ENCODE results near the gene MAST2. TPM values are rescaled to one million over a fixed set of nuclear protein-coding genes. Genes with fewer than 3 reads are reported as not detected.
"Not testable (repeated sequence)": the region's sequence is repeated elsewhere in the genome, so short reads cannot be mapped to it uniquely, and the experiment has no call there.

Gene MAST2
- total and polyA plus RNA-seq, 2 of the 13 experiments (the other 11 are each of a cell fraction or from before 2014, with no cell fraction given) = 15.3 to 23.0 TPM

DNA sequence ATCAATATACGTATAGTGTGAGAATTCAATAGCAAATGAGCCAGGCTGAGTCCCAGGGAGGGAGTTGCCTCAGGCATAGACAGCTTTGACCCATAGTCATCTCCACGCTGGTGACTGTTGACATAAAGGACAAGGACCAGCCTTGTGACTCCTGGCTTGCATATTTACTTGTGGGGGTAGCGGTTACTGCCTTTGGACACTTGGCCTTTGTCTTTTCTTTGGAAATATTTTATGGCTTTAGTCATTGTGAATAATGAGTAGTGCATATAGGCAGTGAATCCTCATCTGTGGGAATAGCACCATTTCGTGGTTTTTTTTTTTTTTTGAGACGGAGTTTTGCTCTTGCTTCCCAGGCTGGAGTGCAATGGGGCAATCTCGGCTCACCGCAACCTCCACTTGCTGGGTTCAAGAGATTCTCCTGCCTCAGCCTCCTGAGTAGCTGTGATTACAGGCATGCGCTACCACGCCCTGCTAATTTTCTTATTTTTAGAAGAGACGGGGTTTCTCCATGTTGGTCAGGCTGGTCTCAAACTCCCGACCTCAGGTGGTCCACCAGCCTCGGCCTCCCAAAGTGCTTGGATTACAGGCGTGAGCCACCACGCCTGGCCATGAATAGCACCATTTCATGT lies 68.9 kb downstream of the MAST2 start (continued):
- TF ChIP-seq ZNF44 (CRISPR knock-in tag; IDR thresholded peaks at IDR 0.05) (peak; percentile 99), KMT2A (CRISPR knock-in tag; IDR thresholded peaks at IDR 0.05) (peak; percentile 75; the same call in 1 of the 2 replicates), ZNF761 (CRISPR knock-in tag; conservative IDR thresholded peaks at IDR 0.05) (peak; percentile 64; the same call in 1 of the 2 replicates), LCORL (CRISPR knock-in tag; IDR thresholded peaks at IDR 0.05) (peak; percentile 63; the same call in 1 of the 2 replicates), NAIF1 (CRISPR knock-in tag; IDR thresholded peaks at IDR 0.05; ENCODE audit: borderline replicate concordance) (peak; percentile 45; the same call in 1 of the 2 replicates), MAX (IDR thresholded peaks at IDR 0.05) (peak; percentile 84), SIX4 (CRISPR knock-in tag; IDR thresholded peaks at IDR 0.05) (0 out of 2 replicates have a peak, but pooled peaks have one; percentile 40), NCOR1 (IDR thresholded peaks at IDR 0.05; ENCODE audit: borderline replicate concordance, low read length) (peak; percentile 67; the same call in 1 of the 2 replicates), RCOR2 (CRISPR knock-in tag; IDR thresholded peaks at IDR 0.05) (peak; percentile 62; the same call in 1 of the 2 replicates), ZNF431 (CRISPR knock-in tag; IDR thresholded peaks at IDR 0.05; ENCODE audit: borderline replicate concordance, low read depth) (peak; percentile 79; the same call in 1 of the 2 replicates), GFI1 (CRISPR knock-in tag; IDR thresholded peaks at IDR 0.05; ENCODE audit: borderline replicate concordance) (peak; percentile 97)
- TF ChIP-seq, protein P1, sequence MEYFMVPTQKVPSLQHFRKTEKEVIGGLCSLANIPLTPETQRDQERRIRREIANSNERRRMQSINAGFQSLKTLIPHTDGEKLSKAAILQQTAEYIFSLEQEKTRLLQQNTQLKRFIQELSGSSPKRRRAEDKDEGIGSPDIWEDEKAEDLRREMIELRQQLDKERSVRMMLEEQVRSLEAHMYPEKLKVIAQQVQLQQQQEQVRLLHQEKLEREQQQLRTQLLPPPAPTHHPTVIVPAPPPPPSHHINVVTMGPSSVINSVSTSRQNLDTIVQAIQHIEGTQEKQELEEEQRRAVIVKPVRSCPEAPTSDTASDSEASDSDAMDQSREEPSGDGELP (IDR thresholded peaks at IDR 0.05; ENCODE audit: borderline replicate concordance, low read depth) = peak; percentile 46; the same call in 1 of the 2 replicates
- TF ChIP-seq, protein P2, sequence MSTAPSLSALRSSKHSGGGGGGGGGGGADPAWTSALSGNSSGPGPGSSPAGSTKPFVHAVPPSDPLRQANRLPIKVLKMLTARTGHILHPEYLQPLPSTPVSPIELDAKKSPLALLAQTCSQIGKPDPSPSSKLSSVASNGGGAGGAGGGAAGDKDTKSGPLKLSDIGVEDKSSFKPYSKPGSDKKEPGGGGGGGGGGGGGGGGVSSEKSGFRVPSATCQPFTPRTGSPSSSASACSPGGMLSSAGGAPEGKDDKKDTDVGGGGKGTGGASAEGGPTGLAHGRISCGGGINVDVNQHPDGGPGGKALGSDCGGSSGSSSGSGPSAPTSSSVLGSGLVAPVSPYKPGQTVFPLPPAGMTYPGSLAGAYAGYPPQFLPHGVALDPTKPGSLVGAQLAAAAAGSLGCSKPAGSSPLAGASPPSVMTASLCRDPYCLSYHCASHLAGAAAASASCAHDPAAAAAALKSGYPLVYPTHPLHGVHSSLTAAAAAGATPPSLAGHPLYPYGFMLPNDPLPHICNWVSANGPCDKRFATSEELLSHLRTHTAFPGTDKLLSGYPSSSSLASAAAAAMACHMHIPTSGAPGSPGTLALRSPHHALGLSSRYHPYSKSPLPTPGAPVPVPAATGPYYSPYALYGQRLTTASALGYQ (CRISPR knock-in tag; IDR thresholded peaks at IDR 0.05) = peak; percentile 69
- TF ChIP-seq, protein P3, sequence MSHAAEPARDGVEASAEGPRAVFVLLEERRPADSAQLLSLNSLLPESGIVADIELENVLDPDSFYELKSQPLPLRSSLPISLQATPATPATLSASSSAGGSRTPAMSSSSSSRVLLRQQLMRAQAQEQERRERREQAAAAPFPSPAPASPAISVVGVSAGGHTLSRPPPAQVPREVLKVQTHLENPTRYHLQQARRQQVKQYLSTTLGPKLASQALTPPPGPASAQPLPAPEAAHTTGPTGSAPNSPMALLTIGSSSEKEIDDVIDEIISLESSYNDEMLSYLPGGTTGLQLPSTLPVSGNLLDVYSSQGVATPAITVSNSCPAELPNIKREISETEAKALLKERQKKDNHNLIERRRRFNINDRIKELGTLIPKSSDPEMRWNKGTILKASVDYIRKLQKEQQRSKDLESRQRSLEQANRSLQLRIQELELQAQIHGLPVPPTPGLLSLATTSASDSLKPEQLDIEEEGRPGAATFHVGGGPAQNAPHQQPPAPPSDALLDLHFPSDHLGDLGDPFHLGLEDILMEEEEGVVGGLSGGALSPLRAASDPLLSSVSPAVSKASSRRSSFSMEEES (CRISPR knock-in tag; IDR thresholded peaks at IDR 0.05) = peak; percentile 100
- TF ChIP-seq, protein P4, sequence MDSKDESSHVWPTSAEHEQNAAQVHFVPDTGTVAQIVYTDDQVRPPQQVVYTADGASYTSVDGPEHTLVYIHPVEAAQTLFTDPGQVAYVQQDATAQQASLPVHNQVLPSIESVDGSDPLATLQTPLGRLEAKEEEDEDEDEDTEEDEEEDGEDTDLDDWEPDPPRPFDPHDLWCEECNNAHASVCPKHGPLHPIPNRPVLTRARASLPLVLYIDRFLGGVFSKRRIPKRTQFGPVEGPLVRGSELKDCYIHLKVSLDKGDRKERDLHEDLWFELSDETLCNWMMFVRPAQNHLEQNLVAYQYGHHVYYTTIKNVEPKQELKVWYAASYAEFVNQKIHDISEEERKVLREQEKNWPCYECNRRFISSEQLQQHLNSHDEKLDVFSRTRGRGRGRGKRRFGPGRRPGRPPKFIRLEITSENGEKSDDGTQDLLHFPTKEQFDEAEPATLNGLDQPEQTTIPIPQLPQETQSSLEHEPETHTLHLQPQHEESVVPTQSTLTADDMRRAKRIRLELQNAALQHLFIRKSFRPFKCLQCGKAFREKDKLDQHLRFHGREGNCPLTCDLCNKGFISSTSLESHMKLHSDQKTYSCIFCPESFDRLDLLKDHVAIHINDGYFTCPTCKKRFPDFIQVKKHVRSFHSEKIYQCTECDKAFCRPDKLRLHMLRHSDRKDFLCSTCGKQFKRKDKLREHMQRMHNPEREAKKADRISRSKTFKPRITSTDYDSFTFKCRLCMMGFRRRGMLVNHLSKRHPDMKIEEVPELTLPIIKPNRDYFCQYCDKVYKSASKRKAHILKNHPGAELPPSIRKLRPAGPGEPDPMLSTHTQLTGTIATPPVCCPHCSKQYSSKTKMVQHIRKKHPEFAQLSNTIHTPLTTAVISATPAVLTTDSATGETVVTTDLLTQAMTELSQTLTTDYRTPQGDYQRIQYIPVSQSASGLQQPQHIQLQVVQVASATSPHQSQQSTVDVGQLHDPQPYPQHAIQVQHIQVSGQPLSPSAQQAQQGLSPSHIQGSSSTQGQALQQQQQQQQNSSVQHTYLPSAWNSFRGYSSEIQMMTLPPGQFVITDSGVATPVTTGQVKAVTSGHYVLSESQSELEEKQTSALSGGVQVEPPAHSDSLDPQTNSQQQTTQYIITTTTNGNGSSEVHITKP (CRISPR knock-in tag; IDR thresholded peaks at IDR 0.05; ENCODE audit: low read depth) = peak; percentile 53; the same call in 1 of the 2 replicates
- TF ChIP-seq, protein P5, sequence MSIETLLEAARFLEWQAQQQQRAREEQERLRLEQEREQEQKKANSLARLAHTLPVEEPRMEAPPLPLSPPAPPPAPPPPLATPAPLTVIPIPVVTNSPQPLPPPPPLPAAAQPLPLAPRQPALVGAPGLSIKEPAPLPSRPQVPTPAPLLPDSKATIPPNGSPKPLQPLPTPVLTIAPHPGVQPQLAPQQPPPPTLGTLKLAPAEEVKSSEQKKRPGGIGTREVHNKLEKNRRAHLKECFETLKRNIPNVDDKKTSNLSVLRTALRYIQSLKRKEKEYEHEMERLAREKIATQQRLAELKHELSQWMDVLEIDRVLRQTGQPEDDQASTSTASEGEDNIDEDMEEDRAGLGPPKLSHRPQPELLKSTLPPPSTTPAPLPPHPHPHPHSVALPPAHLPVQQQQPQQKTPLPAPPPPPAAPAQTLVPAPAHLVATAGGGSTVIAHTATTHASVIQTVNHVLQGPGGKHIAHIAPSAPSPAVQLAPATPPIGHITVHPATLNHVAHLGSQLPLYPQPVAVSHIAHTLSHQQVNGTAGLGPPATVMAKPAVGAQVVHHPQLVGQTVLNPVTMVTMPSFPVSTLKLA (IDR thresholded peaks at IDR 0.05) = peak; percentile 65
- not testable (repeated sequence) for TF ChIP-seq LCORL (IDR thresholded peaks at IDR 0.05)
- TF ChIP-seq, protein P6, sequence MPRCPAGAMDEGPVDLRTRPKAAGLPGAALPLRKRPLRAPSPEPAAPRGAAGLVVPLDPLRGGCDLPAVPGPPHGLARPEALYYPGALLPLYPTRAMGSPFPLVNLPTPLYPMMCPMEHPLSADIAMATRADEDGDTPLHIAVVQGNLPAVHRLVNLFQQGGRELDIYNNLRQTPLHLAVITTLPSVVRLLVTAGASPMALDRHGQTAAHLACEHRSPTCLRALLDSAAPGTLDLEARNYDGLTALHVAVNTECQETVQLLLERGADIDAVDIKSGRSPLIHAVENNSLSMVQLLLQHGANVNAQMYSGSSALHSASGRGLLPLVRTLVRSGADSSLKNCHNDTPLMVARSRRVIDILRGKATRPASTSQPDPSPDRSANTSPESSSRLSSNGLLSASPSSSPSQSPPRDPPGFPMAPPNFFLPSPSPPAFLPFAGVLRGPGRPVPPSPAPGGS (CRISPR knock-in tag; IDR thresholded peaks at IDR 0.05) = peak; percentile 62; the same call in 1 of the 2 replicates

All from HepG2 (cell line).